NB4 (cell line): ENCODE data around the gene TPO.

Experiments
- DNase-seq: peaks from one replicate; pipeline ENCODE4 v3.0.0; 2010; ENCODE audit warnings: low read depth
- H3K4me3 ChIP-seq: one replicate; pipeline ENCODE4 v1.5.1; 2011; ENCODE audit warnings: mild to moderate bottlenecking, low read depth, low read length, moderate library complexity
- MYC ChIP-seq: IDR thresholded peaks from 2 replicates; pipeline ENCODE4 v1.6.1; 2011; ENCODE audit warnings: low read depth, low read length
- POLR2A ChIP-seq: IDR thresholded peaks from 2 replicates; pipeline ENCODE4 v1.6.1; 2011; ENCODE audit warnings: mild to moderate bottlenecking; ENCODE audit not compliant: insufficient read length; ENCODE audit errors: extremely low read depth
- TF ChIP-seq, protein P1 (sequence below): IDR thresholded peaks from 2 replicates; pipeline ENCODE4 v1.6.1; 2011; ENCODE audit warnings: low read depth, low read length
- TF ChIP-seq, protein P2 (sequence below): IDR thresholded peaks from one replicate; pipeline ENCODE4 v1.5.1; 2012; ENCODE audit warnings: low read depth, low read length

The TPO gene

DNA sequence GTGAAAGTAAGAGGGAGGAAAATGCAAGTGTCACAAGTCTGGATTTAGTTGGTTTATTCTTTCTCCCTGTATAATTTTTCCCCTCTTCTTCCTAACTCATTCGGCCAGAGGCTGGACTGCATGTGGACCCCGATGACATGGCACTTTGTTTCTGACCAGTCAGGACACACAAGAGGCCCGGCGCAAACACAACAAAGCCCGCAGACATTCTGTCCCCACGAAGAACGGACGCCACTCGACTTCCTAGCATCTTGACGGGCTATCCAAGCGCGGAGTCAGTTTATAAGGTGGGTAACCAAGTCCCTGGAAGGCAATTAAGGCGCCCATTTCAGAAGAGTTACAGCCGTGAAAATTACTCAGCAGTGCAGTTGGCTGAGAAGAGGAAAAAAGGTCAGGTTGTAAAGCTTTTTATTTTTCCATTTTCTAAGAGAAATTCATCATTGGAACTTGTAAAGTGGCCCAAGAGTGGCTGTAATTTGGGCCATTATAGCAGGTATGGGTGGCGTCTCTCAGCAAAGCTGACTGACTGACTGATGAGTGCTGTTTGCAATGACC is at the start of gene TPO:
TPO (plus strand) TSS at position 308 of the 555 bp plus-strand sequence. CDS start 946 bp downstream, outside the sequence.
- H3K4me3 ChIP-seq: no peak within 1 kb of the TSS
- DNase-seq: no peak
- TF ChIP-seq, protein P1, sequence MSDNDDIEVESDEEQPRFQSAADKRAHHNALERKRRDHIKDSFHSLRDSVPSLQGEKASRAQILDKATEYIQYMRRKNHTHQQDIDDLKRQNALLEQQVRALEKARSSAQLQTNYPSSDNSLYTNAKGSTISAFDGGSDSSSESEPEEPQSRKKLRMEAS: no peak
- TF ChIP-seq, protein P2, sequence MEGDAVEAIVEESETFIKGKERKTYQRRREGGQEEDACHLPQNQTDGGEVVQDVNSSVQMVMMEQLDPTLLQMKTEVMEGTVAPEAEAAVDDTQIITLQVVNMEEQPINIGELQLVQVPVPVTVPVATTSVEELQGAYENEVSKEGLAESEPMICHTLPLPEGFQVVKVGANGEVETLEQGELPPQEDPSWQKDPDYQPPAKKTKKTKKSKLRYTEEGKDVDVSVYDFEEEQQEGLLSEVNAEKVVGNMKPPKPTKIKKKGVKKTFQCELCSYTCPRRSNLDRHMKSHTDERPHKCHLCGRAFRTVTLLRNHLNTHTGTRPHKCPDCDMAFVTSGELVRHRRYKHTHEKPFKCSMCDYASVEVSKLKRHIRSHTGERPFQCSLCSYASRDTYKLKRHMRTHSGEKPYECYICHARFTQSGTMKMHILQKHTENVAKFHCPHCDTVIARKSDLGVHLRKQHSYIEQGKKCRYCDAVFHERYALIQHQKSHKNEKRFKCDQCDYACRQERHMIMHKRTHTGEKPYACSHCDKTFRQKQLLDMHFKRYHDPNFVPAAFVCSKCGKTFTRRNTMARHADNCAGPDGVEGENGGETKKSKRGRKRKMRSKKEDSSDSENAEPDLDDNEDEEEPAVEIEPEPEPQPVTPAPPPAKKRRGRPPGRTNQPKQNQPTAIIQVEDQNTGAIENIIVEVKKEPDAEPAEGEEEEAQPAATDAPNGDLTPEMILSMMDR: no peak
- TF ChIP-seq POLR2A: no peak
- no peak for TF ChIP-seq MYC

DNA sequence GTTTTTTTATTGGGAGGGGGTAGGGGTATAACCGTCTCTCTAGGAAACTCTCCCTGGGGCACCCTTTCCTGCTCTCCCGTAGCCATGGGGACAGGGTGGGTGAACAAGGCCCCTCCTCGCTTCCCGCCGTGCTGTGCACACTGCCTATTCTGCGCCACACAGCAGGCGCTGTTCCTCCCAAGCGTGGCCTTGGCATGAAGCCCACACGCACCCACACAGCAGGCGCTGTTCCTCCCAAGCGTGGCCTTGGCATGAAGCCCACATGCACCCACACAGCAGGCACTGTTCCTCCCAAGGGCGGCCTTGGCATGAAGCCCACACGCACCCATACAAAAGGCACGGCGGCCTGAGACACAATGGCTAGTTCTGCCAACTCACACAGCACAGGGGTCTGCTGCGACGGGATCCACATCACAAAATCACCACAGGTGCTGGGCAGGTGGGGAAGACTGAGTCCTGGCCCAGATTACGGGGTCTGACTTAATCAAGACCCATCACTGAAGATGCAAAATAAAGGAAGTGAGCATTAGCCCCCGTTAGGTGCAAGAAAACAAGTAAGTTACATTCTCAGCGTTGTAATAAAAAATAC is 46.6 kb upstream of the TPO start:
- TF ChIP-seq, protein P1: no peak
- no peak for TF ChIP-seq MYC
- DNase-seq: no peak
- no peak overlapping the region for H3K4me3 ChIP-seq

DNA sequence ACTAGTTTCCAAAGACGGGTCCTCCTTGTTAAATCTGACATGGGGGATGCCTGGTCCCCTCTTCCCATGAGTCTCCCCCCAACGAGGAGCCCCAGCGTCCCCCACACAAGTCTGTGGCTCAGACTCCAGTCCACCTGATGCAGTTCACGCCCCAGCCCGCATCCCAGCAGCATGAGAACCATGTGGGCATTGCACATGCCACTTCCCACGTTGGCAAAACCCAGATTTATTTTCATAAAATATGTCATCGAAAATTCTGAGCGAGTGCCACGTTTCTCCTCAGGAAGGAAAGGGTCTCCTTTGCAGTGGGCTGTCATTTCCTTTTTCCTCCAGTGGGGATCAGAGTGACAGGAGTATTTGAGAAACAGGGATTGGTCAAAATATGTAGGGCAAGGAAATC is 45.7 kb upstream of the TPO start:
- no peak overlapping the region for H3K4me3 ChIP-seq
- no peak for DNase-seq
- no peak for TF ChIP-seq POLR2A
- TF ChIP-seq, protein P2: no peak
- no peak for TF ChIP-seq MYC
- TF ChIP-seq, protein P1: no peak

DNA sequence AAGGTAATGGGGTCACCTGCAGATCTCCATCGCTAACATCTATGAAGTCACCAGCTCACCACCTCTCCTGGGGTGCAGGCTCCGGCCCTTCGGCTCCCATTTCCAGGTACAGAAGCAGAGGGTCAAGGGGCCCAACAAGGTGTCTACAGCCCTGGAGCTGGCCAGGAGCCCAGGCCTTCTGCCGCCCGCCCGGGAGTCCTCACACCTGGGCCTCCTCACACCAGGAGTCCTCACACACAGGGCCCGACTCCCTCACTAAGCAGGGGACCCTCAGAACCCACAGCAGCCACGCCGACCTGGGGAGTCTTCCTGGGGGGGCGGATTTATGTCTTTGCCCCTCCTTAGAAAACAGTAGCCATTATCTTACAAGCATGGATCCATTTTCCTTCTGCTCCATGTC is 43.4 kb upstream of the TPO start:
- no peak for TF ChIP-seq POLR2A
- TF ChIP-seq, protein P1: no peak
- TF ChIP-seq MYC: no peak
- TF ChIP-seq, protein P2: no peak
- DNase-seq: no peak

DNA sequence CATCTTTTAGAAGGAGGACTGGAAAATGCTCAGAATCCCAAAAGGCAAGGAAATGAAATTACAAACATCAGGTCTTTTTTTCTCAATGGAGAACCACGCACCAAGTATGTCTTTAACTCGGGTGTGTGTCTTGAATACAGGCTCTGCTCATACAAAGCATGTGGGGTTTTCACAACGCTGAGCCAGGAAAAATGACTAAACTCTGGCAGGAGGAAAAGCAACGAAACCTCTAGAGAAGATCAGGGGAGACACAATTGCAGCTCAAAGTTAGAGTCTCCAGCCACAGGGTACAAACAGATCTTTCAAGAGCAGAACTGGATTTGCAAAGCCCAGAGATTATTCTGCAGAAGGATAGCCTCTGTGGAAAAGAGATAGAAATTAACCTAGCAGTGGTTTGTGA is 42.8 kb upstream of the TPO start:
- no peak for DNase-seq
- TF ChIP-seq, protein P1: no peak
- no peak for TF ChIP-seq POLR2A
- H3K4me3 ChIP-seq: no peak overlapping the region

More for the DNA sequence above, 43.4 kb upstream of the TPO start:
- no peak overlapping the region for H3K4me3 ChIP-seq

DNA sequence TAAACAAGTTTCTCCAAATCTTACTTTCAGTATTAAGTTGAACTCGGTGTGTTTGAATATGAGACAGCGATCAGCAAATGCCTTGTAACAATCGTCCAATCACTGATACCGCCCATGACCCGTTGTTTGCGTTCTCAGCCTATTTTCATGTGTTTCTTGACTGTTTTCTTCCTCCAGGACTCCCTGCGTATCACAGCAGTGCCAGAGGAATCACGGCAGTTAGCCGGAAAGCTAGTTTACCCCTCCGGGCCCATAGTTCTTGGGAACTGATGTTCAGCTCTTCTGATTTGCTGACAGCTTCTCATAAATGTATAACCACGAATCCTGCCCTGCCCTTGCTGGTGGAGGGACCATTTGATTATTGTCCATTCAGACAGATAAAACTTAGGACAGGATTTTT is 42.2 kb upstream of the TPO start:
- TF ChIP-seq, protein P2: no peak
- no peak for TF ChIP-seq MYC
- TF ChIP-seq, protein P1: no peak
- no peak for TF ChIP-seq POLR2A
- no peak overlapping the region for H3K4me3 ChIP-seq
- no peak for DNase-seq
